GM12872 (cell line): ENCODE data around the gene CEP19.

Experiments
- TF ChIP-seq, protein P1 (sequence below): IDR thresholded peaks from 3 replicates; pipeline ENCODE4 v1.5.1; 2011; ENCODE audit warnings: low read depth, mild to moderate bottlenecking, low read length, moderate library complexity; ENCODE audit not compliant: insufficient read depth

CEP19 gene

GRCh38 chr3:196711838-196712513, at the start of gene CEP19, which contains the start of gene PIGX:
Gene CEP19, minus strand, starts transcription at chr3:196712250. Its CDS starts 3,593 bp downstream, at chr3:196708657.
Gene PIGX, plus strand, starts transcription at chr3:196712377.
- TF ChIP-seq, protein P1, sequence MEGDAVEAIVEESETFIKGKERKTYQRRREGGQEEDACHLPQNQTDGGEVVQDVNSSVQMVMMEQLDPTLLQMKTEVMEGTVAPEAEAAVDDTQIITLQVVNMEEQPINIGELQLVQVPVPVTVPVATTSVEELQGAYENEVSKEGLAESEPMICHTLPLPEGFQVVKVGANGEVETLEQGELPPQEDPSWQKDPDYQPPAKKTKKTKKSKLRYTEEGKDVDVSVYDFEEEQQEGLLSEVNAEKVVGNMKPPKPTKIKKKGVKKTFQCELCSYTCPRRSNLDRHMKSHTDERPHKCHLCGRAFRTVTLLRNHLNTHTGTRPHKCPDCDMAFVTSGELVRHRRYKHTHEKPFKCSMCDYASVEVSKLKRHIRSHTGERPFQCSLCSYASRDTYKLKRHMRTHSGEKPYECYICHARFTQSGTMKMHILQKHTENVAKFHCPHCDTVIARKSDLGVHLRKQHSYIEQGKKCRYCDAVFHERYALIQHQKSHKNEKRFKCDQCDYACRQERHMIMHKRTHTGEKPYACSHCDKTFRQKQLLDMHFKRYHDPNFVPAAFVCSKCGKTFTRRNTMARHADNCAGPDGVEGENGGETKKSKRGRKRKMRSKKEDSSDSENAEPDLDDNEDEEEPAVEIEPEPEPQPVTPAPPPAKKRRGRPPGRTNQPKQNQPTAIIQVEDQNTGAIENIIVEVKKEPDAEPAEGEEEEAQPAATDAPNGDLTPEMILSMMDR = no peak

DNA sequence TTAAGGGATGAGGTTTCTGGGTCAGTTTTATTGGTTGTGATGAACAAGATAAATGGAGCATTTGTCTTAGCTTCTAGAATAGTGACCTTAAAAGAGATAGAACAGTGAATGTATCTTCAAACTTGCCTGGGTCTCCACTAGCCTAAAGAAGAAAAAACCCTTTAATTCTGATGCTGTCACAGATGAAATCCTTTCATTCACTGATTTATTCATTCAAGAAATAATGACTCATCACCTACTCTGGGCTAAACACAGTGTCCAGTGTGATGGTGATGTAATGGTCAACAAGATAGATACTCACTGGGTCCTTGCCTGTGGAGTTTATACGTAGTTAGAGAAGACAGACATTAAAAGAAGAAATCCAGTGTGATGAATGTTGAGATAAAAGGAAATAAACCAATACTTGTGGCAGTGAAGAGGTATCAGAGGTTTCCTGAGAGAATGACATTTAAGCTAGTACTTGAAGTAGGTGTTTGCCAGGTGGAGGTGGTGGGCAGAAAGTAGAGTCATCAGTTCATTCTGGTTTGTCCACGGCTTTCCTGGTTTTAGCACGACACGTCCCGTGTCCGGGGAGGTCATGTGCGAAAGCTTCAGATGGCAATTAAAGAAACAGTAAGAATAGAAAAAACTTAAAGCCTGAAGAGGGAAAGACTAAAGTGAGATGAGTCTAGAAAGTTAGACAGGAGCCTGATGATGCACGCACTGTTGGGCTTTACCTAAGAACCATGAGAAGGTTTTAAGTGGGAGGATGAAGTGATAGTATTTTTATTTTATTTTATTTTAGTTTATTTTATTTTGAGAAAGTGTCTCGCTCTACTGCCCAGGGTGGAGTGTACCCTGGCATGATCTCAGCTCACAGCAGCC, 46.1 kb upstream of the CEP19 start:
- TF ChIP-seq, protein P1 = no peak

- TF ChIP-seq, protein P1 = no peak
Observed at GRCh38 chr3:196756732-196757131, 44.7 kb upstream of the CEP19 start.

- TF ChIP-seq, protein P1 = no peak
Observed at GRCh38 chr3:196754091-196754981, 42.3 kb upstream of the CEP19 start.

DNA sequence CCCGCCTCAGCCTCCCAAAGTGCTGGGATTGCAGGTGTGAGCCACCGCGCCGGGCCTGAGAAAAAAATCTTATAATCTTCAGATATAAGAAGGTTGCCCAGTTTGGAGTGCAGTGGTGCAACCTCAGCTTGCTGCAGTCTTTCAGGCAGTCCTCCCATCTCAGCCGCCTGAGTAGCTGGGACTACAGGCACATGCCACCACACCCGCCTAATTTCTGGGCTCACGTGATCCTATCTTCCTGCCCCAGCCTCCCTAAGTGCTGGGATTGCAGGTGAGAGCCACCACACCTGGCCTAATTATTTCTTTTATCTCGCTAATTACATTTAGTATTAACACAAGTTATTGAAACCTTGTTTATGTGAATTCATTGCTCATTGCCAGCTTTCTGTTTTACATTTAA, 41.2 kb upstream of the CEP19 start:
- TF ChIP-seq, protein P1 = no peak

GRCh38 chr3:196749125-196749524, 37.1 kb upstream of the CEP19 start:
- TF ChIP-seq, protein P1 = no peak
